KG1 (cell line): Measurements from ENCODE around the gene CEP72.

ENCODE experiments used
- DNase-seq: peaks from one replicate; lab custom pipeline; 2025; lab: John Stamatoyannopoulos, UW

CEP72 gene

DNA sequence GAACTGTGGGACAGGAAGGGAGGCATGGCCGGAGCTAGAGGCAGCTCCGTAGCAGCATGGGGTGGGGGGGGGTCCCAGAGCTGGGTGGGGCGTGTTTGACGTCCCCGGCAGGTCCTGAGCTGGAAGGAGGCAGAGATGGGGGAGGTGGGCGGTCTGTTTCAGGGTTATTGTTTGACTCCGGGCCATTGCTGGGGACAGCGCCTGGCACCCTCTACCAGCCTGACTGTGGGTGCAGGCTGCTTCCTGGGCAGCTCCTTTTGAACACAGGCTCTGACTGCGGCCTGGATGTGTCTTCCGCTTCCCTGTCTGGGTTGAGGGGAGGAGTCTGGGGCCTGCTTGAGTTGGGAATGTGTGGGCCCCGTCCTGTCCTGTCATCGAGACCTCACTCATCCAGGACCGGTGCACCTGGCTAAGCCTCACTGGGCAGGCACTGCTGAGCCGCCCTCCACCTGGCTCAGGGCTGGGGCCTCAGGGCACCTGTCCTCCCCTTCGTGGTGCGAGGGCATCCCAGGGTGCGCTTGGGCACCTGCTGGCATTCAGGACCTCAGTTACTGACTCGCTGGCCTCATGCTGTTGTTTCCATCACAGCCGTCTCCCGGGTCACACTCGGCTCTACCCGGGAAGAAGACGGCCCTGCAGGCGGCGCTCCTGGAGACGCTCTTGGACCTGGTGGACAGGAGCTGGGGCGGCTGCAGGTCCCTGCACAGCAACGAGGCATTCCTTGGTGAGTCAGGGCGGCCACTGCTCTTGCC, 26.5 kb downstream of the CEP72 start:
- DNase-seq = no peak

DNA sequence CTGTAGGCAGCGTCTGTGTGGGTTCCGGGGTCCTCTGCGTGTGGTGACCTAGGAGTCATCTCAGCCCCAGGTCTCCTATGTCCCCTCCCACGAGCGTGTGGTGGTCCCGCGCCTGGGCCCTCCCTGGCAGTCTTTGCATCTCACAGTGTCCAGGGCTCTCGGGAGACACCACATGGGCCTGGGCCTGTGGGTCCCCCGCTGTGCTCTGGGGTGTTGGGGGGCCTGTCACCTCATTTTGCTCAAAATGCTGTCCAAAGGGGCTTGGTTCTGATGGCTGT, 27.1 kb downstream of the CEP72 start:
- DNase-seq = no peak

DNA sequence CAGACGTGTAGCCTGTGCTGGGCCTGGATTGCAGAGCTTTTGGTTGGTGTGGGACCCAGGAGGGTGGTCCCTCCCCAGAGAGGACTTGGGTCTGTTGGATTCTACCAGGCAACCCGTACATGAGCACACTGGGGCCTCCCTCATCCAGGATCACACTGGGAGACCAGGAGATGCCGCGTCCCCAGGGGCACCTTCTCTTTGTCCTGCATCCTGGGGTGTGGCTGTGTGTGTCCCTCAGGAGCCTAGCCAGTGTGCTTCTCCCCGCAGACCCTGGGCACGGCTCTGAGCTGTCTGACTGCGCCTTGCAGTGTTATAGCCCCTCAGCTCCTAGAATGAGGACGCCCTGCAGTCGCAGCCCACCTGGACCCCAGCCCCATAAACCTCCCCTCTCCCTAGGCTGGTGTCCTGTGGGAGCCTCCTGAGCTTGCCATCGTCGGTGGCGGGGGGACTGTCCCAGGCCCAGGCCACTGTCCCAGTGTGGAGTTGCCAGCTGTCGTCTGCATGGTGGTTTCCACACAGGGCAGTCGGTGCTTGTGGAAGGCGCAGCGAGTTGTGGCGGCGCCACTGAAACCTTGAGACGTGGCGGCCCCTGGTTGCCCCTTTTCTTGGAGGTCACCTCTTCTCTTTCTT, 27.6 kb downstream of the CEP72 start:
- no peak for DNase-seq

DNA sequence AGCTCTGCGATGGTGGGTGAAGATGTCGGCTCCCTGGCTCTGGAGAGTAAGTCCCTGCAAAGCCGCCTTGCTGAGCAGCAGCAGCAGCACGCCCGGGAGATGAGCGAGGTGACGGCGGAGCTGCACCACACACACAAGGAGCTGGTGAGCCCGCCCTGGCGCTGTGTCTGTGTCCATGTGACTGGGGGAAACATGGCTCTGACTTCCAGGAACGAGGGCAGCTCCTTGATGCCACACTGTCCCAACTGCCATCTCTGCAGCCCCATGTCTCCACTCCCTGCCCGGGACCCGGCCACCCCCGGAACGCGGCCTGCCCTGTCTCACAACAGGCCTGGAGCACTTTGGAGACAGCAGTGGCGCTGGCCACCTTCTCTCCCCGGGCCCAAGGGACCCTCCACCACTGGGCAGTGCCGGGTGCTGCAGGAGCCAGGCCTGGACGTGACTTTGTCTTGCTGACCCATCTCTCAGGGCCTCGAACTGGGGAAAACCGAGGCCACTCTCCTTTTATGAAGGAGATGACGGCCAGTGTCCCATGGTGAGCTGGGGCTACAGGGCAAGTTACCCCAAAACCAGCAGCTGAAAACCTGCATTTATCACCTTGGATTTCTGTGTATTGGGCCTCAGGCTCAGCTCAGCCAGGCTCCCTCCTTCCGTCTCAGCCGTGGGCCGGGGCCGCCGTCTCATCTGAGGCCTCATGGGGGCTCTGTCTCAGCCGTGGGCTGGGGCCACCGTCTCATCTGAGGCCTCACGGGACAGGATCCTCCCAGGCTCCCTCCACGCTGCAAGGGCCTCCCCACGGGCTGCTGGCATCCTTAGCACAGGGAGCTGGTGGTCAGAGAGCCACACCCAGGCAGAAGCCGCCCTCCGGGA, 28.6 kb downstream of the CEP72 start:
- no peak for DNase-seq

DNA sequence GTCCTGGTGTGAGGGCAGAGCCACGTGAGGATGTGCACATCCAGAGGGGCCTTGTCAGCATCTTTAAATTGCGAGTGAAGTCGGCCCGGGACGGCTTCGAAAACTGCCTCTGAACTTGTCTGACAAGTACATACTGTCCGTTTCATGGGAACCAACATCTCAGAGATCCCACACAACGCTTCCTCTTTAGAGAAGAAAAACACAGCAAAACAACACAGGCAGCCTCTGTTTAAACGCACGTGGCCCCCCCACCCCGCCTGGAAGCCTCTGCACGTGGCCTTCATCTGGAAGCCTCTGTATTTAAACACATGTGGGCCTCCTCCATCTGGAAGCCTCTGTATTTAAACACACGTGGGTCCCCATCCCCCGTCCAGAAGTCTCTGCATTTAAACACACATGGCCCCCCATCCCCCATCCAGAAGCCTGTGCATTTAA, 29.2 kb downstream of the CEP72 start:
- DNase-seq = no peak

DNA sequence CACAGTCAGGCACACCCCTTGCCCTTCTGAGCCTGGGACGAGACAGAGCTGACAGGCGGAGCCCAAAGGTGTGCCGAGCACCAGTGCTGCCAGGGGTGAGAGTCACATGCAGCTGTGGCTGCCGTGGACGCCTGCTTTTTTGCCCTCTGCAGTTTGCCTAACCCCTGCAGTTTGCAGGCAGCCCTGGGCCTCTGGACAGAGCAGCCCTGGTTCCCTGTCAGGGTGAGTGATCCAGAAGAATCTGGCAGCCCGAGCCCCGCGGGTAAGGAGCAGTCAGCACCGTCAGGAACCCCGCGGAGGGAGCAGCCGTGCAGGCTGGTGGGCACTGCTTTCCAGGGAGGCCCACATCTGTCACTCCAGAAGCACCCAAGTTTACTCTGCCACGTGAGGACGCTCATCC, 30.3 kb downstream of the CEP72 start:
- no peak for DNase-seq

DNA sequence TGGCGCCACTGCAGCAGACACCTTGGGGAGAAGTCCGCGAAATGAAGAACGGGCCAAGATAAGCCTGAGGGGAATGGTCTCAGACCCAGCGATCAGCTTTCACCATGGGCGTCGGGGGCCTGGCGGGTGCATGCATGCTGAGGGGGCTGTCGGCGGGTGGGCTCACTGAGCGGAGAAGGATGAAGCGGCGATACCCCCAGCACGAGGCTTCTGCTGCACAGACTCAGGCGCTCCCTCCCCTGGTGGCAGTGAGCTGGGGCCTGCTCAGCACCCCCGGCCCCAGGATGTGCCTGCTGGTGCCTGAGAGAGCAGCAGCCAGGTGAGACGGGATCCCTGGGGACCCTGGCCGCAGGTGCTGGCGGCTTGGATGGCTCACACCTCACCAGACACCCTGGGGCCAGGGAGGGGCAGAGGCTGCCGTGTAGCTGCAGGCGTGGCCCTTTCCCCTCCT, 31.2 kb downstream of the CEP72 start:
- DNase-seq = no peak

DNA sequence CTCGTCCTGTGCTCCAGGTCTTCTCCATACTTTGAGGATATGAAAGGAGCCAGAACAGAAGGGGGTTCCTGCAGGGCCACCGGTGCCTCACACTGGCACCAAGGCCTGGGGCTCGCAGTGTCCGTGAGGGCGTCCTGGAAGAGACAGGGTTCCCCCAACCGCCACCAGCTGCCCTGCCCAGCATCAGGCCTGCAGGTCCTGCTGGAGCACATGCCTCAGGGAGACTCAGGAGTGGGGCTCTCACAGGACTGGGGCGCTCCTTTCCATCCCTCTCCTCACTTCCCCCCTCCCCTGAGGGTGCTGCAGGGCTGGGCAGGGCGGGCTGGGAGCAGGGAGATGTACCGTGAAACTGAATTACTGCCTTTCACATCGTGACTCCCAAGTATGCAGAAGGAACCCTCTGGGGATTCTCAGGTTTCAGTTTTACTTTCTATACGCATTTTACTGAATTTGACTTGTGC, 31.7 kb downstream of the CEP72 start:
- DNase-seq = no peak

DNA sequence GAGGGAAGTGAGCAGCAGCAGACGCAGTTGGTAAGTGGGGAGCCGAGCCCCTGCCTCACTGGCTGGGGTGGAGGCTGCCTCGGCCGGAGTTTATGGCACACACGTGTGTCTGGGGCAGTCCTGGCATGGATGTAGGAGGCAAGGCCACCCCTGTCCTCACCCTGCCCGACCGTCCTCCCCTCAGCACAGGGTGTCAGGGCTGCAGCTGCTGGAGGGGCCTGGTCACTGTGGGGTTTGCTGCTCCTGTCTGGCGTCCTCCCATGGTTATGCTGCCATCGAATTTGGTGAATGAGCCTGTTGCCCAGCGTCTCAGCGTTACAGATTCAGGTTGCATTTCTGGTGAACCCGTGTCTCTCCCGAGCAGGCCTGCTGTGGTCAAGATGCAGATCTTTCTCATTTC, 32.4 kb downstream of the CEP72 start:
- no peak for DNase-seq

DNA sequence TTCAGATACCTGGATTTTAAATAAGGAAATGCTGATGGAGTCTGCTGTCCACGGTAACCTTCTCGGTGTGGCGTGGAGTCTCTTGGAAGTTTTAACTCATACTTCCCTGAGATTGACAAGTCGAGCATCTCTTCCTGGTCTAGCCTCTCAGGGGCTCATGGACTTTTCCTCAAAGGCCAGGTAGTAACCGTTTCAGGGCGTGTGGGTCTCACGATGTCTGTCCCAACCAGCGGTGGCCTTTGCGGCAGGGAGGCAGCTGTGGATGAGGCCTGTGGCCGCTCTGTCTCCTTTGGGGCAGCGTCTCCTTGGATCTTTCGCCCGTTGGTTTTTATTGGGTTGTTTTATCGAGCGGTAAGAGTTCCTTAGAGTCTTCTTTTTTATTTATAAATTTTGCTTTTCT, 32.8 kb downstream of the CEP72 start:
- DNase-seq = no peak

DNA sequence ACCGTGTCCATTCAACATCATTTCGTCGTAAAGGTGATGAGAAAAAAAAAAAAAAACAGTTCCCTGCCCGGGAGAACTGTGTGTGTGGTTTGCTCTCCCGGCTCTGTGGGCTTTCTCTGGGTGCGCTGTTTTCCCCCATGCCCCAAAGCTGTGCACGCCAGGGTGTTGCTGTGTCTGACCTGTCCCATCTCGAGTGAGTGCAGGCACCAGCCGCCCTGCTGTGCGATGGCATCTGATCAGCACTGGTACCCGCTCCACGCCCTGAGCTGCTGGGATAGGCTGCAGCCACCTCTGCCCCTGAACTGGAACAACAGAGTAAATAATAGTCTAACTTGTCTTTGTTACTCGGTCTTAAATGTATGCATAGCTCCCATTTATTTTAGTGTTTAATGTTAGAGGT, 33.3 kb downstream of the CEP72 start:
- DNase-seq = no peak

DNA sequence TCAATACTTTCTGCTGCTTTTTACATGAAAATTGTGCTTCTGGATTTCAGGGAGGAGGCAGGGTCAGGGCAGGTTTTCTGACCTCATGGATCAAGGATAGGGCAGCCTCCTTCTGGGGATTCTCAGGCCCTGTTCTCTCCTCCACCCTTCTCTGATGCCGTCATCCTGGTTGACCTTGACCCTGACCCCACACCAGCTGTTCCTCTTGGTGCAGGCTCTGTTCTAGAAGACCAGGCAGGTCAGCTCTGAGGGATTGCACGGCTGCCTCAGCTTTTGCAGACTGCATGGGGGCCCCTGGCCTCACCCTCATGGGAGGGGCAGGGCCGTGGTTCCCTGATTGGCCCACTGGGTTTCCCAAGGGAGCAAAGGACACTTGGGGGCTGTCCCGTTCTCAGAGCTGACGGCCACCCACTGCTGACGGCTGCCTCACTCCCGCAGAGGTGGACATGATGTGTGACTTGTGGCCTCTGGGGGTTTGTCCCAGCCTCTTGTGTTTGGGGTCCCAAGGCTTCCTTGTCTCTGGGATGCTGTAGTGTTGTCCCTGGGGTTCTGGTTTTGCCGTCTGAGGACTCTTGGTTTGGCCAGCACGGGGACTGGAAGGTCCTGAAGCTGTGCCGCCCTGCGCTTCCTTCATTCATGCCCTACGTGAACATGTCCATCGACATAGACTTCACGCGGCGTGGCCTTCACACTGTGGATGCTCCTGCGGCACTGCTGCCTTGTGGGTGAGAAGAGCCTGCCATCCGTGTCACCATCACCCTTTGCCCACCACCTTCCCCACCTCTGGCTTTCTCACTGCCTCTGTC, 34.5 kb downstream of the CEP72 start:
- DNase-seq = no peak

DNA sequence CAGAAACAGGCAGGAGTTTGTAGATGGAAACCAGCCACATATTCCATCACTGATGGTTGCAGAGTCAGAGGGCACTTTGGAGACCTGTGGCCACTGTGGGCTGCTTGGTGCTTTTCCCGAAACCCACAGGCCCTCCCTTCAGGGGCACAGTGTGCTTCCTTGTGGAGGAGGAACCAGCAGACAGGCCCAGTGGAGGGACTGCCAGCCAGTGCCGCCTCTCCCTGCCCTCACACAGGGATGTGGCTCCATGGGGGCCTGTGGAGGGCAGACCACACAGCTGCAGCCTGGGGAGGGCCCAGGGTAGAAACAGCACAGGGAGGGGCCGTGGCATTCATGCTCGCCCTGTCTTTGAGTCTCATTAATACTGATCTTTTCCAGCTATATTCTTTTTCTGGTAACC, 35.2 kb downstream of the CEP72 start:
- no peak for DNase-seq

DNA sequence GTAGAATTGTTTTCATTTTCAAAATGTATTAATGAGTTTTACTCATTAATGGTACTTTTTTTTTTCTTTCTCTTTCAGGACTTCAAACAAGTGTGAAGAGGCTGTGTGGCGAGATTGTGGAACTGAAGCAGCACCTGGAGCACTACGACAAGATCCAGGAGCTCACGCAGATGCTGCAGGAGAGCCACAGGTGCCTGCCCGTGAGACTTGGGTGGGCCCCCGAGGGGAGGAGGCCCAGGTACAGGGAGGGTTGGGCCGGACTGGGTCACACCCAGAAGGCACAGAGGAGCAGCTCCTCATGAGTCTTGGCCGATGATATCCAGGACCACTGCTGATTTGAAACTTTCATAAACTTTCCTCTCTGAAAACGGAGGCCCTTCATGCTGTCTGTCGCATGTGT, 35.6 kb downstream of the CEP72 start:
- no peak for DNase-seq

DNA sequence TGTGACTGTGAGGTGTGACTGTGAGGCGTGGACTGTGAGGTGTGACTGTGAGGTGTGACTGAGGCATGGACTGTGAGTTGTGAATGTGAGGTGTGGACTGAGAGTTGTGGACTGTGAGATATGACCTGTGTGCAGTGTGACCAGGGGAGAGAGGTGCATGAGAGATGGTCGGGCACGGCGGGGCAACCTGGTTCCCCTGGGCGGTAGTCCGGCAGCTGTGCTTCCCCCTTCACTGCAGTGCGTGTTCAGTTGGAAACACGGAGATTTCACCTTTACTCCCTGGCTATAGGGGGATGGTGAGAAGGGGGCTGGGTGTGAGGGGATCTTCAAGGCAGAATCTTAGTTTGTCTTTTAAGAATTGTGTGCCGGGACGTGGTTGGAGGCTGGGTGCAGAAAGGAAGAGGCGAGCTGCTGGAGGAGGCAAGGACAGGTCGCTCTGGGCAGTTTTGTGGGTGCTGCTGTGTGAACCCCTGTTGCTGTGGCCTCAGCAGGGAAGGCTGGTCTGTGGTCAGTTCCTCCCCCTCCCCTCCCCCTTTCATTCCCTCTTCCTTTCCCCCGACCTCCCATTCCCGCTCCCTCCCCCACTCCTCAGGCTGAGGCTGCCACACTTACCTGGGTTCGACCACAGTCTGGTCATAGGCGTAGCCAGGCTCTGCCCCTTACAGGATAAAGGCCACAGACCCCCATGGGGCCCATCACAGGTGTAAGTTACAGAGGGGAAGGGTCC, 39.3 kb downstream of the CEP72 start:
- DNase-seq = no peak

DNA sequence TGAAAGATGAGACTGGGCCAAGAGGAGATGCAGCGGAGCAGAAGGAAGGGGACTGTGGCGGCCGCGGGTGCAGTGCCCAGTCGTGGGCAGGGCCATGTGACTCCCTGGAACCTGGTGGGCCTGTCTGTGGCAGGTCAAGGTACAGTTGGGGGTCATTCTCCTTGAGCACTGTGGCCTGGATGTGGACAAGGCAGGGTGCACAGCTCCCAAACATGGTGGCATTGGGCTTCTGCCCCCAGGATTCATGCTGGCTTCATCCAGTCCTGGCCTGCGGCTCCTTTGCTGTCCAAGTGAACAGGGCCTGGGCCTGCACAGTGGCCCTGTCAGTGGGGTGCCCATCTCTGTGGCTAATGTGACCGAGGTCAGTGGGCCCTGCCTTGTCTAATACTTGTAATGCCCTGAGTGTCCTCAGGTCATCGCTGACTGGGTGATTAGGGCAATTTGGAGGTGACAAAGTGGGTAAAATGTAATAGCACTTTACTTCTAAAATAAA, 39.9 kb downstream of the CEP72 start:
- no peak for DNase-seq

DNA sequence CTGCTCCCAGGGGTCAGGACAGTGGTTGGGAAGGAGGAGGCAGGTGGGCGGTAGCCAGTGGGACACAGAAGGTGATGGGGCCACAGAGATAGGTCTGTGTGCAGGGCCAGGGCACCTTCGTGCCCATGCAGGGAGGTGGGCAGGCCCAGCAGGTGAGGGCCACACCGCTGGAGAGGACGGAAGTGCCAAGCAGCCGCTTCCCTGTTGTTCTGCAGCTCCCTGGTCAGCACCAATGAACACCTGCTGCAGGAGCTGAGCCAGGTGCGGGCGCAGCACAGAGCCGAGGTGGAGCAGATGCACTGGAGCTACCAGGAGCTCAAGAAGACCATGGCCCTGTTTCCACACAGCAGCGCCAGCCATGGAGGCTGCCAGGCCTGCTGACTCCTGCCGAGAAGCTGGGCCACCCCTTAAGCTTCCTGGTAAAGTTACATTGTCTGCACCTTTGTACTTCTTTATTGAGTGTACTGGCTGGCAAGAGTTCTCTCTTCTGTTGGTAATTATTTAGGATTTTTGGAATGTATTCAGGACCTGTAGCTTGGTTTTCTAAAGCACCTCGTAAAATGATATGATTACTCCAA, 40.7 kb downstream of the CEP72 start:
- no peak for DNase-seq

DNA sequence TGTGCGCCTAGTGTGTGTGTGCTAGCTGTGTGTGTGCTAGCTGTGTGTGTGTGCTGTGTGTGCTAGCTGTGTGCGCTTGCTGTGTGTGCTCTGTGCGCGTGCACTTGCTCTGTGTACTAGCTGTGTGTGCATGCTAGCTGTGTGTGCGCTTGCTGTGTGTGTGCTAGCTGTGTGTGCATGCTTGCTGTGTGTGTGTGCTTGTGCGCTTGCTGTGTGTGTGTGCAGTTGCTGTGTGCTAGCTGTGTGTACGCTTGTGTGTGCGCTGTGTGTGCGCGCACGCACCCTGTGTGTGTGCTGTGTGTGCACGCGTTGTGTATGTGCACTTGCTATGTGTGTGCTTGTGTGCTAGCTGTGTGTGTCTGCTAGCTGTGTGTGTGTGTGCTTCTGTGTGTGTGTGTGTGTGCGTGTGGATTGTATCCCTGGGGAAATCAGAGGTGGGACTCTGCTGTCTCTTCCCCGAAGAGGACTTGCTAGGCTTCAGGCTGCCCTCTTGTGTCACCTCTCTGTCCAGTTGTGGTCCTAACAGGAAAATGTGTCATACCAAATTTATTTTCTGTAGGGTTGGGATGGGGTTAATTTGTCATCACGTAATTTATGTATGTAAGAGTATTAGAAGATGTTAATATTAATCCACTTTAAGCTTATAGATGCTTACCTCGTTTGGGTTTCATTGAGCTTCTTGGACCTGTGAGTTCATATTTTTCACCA, 42.1 kb downstream of the CEP72 start:
- no peak for DNase-seq

DNA sequence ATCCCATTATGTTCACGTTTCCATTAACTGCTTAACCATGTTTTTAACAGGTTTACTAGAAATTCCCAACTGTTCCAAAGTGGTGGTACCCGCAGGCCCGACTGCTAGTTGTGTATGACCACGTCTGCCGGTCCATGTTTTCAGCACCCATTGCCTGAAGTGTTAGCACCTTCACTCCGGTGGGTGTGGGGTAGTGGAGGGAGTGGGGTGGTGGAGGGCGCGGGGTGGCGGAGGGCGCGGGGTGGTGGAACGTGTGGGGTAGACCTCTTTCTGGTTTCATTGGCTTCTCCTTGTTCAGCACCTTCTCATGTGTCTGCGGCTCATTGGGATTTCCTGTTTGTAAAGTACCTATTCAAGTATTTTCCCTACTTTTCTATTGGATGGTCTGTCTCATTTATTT, 43.3 kb downstream of the CEP72 start:
- DNase-seq = no peak

DNA sequence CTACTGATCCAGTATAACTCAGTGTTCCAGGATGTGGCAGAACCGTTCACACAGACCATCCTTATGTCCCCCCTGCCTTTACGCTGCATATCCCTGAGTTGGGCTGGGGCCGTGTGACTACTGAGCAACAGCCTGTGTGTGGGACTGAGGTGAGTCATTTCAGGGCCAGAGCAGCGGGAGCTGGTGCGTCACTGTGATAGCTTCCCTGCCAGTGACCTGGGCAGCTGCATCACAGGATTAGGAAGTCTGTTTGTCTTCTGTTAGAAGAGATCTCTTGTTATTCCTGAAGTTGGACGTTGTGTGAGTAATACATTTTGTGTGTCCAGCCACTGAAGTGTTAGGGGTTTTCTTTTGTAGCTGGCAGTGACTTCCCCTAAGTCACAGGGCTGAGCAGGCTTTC, 45.4 kb downstream of the CEP72 start:
- no peak for DNase-seq
